ENCODE results near the gene POLR2E.
A peak's percentile ranks its signal among the peaks of the same experiment; 100 is the strongest.

The POLR2E gene

DNA sequence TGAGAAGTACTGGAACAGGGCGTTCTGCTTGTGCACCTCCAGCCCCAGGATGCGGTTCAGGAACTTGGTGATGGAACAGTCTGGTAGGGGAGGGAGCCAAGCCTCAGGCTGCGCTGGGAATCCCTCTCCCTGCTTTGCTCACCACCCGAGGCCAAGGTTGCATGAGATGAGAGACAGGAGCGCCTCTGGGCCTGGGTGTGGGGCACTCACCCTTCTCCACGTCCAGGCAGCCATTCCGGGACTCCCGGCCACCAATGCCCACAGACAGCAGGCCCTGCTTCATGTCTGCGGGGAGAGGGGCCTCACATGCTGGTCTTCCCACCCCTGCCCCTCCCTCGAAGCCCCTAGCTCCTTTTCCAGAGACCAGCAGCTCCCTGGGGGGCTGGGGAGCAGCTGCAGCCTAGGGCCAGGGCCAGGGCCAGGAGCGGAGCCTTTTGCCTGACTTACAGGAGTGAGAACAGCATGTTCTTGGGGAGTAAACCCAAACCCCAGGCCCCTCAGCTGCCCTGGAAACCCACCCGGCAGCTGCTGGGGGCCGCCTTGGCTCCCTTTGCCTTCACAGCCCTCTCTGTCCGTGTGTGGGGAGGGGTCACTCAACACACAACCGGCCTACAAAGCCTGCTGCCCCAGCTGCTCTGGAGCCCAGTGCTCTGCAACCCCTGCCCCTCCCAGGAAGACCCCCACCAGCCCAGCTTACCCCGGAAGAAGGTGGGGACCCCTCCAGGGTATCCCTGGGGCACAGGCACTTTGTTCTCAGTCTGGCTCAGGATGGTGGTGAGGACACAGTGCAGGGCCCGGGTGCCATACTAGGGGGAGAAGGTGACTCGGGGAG lies 15.8 kb upstream of the POLR2E start:
- DNase-seq (ENCODE audit: low spot score) = no peak

DNA sequence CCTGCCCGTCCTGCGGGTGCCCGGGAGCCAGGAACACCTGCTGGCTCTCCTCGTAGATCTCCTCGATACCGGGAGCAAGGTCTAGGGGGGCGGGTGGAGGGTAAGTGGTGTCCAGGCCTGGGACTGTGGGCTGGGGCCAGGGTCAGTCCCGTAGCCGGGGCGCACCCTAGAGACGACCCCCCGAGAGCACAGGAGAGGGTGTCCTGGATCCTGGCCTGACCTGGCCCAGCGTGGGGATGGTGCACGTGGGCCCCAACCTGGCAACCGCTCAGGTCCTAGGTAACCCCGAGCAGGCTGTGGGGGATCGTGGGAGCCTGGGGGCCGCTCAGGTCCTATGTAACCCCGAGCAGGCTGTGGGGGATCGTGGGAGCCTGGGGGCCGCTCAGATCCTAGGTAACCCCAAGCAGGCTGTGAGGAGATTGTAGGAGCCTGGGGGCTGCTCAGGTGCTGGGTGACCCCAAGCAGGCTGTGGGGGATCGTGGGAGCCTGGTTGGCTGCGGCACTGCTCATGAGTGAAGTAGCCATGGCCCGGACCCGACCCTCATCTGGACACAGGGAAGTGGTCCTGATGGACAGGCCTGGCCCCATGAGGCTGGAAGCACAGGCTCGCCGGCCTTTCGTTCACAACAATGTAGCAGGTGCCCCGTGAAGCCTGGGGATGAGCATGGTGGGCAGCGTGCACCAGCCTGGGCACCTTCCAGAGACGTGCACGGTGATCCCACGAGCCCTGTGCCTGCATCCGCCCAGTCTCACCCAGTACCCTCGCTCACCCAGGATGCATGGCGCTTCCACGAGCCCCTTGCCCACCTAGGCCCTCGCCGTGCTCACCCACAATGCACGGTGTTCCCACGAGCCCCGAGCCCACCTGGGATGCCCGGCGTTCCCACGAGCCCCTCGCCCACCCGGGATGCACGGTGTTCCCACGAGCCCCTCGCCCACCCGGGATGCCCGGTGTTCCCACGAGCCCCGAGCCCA lies 14.8 kb upstream of the POLR2E start:
- DNase-seq (ENCODE audit: low spot score) = no peak

DNA sequence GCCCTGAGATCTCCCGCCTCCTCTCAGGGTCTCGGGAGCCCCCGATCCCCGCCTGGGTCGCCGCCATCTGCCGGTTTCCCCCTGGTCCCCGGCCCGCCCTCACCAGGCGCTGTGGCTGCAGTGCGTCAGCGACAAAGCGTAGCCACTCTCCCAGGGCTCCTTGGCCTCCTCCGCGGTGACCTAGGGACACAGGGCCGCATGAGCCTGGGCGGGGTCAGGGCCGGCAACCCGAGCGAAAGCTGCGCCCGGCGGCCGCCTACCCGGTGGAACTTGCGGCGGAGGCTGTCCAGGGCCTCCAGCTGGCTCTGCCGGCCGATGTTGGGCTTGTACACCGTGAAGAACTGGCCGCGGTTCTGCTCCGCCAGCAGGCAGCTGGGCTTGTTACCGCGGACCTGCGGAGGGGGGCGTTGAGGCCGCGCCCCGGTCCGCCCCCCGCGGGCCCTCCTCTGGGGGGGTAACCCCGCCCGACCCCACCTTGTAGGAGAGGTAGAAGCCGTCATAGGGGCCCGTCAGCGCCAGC lies 13.9 kb upstream of the POLR2E start:
- no peak for DNase-seq (ENCODE audit: low spot score)

DNA sequence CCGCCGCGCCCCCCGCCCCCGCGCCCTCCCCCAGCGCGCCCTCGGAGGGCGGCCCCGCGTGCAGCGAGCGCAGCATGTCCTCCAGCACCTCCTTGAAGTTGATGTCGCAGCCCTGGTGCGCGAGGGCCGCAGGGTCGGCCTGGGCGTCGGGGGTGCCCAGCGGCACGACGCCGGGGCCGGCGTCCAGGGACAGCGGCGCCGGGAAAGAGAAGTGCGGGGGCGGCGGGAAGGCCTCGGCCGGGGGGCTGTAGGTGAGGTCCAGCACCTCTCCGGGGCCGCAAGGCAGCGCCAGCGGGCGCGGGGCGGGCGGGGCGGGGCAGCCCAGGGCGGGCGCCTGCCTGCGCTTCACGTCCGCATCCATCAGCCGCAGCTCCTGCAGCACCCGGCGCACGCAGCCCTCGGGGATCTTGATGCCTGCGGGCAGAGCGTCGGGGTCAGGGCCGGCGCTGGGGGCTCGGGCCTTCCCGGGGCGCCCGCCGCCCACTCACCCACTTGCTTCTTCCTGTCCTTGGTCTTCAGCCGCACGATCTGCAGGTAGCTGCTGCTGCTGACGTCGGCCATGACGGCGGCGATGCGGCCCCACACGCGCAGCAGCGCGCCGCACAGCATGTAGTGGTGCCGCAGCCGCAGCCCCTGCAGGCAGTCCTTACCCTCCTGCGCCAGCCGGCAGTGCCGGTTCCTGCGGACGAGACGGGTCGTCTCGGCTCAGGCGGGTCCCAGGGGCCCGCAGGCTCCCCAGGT lies 13.3 kb upstream of the POLR2E start:
- DNase-seq (ENCODE audit: low spot score) = no peak

DNA sequence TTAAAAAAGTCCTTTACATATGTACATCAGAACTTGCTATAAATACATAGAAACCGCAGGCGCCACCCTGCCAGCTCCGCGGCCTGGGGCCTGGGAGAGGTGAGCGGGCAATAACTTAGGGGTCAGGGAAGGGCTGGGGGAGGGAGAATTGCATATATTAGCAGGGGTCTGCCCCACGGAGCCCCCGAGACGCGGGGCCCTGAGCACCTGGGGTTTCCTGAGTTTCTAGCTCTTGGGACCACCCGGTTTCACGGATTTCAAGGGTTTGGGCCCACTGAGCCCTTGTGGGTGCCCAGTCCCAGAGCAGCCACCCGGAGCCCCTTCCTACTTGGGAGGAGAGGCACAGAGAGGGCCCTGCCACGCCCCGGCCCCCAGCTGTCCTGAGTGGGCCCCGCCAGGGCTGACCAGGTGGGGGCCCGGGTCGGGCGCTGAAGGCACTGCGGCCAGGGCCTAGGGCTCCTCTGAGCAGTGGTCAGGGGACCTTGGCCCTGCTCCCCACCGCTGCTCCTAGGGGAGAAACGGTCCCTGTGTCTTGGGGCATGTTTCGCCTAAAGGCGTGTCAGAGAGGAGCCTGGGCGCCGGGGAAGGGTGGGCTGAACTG lies 12.6 kb upstream of the POLR2E start:
- DNase-seq (ENCODE audit: low spot score) = no peak

DNA sequence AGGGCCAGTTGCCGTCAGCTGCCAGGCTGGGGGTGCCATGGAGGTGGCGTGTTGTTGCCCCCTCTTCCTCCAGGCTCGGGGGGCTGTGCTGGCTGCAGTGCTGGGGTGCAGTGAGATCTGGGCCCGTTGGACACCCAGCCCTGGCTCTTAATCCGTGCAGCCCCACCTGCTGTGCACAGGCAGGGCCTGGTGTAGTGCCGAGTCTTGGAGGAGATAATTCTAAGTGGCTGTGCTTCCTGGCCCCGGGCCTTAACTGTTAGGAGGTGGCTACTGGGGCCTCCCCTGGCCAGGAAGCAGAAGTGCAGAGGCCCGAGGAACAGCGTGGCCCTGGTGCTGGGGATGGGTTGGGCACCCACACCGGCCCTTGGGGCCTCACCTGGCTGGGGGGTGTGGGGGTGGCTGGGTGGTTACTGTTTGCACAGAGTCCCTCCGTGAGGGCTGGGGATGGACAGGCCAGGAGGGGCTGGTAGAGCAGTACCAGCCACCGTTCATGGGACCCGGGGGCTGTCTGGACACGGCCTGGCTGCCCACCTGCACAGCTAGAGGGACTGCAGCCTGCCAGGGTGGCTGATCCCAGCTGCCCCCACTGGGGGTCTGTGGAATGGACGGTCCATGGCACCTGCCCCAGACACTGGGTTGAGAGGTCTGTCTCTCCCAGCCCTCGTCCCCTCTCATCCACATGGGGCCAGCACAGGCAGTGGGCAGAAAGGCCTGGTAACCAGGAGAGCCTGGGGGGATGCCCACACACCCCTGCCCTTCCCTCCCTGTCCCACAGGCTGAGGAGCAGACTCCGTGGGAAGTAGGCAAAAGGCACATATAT lies 11.9 kb upstream of the POLR2E start:
- DNase-seq (ENCODE audit: low spot score) = no peak

DNA sequence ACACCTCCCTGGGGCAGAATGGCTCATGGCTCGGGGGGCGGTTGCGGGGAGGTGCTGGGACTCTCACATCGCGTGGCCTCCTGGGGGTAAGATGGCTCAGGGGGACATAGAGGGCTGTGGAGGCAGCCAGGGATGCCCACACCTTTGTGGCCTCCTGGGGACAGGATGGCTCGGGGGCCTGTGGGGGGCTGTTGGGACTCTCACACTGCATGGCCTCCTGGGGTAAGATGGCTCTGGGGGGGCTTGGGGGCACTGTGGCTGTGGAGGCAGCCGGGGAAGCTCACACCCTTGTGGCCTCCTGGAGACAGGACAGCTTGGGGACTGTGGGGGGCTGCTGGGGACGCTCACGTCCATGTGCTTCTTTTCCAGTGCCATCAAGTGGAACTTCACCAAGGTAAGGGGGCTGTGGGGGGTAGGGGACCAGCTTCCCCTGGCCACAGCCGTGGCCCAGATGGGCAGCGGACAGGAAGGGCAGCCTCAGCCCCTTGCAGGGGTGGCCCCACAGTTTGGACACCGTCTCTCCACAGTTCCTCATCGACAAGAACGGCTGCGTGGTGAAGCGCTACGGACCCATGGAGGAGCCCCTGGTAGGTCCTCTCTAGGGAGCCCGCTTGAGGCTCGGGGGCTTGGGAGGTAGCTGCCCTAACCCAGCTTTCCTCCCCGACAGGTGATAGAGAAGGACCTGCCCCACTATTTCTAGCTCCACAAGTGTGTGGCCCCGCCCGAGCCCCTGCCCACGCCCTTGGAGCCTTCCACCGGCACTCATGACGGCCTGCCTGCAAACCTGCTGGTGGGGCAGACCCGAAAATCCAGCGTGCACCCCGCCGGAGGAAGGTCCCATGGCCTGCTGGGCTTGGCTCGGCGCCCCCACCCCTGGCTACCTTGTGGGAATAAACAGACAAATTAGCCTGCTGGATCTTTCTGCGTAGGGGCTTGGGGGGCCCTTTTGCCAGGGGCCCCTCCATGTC lies 11.0 kb upstream of the POLR2E start:
- no peak for DNase-seq (ENCODE audit: low spot score)

DNA sequence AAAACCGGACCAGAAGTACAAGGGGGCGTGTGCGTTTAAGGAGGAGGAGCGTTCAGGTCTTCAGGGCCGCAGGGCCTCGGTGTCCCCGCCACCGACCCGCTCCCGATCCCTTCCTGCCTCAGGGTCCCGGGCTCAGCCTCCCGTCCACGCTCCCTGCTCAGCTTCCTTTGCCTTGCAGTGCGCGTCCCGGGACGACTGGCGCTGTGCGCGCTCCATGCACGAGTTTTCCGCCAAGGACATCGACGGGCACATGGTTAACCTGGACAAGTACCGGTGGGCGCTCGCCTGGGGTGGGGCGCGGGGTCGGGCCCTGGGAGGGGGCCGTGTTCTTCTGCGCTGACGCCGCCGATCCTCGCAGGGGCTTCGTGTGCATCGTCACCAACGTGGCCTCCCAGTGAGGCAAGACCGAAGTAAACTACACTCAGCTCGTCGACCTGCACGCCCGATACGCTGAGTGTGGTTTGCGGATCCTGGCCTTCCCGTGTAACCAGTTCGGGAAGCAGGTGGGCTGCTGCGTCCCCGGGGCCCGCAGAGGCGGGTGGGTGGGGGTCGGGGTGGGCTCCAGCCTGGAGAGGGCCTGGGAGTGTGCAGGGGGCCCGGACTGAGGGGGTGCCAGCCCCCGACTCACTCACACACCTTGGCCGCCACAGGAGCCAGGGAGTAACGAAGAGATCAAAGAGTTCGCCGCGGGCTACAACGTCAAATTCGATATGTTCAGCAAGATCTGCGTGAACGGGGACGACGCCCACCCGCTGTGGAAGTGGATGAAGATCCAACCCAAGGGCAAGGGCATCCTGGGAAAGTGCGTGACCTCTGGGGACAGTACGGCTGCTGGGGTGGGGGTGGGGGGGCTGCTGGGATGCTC lies 10.1 kb upstream of the POLR2E start:
- DNase-seq (ENCODE audit: low spot score) = no peak

DNA sequence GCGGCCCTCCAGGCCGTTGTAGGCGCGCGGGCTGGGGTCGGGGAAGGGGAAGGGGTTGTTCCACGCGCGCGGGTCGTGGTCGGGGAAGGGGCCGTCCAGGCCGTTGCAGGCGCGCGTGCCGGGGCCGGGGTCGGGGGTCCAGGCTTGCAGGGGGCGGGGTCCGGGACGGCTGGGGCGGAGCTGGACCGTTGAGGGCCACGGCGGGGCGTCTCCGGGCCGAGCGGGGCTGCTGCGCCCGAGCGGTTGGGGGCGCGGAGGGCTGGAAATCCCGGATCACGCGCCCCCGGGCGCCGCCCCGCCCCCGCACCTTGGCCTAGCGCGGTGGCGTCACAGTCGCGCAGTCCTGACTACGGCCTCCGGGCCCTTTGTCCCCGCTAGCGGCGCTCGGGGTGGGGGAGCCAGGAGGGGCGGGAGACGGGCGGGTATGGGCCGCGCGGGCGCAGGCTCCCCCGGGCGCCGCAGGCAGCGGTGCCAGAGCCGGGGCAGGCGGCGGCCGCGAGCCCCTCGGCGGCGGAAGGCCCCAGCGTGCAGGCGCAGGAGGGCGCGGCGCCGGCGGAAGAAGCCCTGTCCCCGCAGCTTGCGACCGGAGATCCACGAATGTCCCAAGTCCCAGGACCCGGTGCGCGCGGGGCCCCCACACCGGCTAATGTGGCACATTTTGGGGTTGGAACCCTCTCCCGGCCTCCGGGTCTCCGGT lies 9.3 kb upstream of the POLR2E start:
- peak; percentile 82 for DNase-seq (ENCODE audit: low spot score)

DNA sequence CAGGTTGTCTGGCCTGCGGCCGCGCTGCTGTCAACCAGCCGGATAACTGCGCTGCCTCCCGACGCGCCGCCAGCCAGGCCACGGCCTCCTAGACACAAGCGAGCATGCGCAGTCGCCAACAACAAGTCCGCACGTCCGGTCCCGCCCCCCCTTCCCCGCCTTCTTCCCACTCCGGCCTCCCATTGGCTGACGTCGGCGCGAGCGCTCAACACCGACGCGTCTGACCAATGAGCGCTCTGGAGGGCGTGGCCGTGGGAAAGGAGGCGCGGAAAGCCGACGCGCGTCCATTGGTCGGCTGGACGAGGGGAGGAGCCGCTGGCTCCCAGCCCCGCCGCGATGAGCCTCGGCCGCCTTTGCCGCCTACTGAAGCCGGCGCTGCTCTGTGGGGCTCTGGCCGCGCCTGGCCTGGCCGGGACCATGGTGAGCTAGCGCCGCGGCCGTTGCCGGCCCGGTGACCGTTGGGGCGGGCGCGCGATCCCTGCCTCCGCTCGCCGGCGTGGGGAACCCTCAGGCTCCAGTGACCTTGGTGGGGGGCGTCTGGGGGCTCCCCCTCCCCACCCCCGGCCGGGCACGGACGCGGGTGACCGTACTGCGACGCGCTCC lies 8.6 kb upstream of the POLR2E start, which contains the start of gene GPX4:
TSS of gene GPX4 (plus strand) at position 287 of the 603 bp plus-strand sequence. CDS start at position 337, 50 bp downstream.
- peak; percentile 99 for DNase-seq (ENCODE audit: low spot score)

DNA sequence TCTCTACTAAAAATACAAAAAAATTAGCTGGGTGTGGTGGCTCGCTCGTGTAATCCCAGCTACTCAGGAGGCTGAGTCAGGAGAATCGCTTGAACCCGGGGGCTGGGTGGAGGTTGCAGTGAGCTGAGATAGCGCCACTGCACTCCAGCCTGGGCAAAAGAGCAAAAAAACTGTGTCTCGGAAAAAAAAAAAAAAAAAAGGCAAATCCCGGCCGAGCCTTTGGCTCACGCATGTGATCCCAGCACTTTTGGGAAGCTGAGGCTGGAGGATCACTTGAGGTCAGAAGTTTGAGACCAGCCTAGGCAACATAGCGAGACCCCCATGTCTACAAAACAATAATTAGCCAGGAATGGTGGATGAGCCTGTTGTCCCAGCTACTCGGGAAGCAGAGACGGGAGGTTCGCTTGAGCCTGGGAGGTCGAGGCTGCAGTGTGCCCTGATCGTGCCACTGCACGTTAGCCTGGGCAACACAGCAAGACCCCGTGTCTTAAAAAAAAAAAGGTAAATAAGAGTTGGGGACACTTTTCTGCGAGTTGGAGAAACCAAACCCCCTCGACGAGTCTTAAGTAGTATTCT lies 8.0 kb upstream of the POLR2E start:
- no peak for DNase-seq (ENCODE audit: low spot score)

DNA sequence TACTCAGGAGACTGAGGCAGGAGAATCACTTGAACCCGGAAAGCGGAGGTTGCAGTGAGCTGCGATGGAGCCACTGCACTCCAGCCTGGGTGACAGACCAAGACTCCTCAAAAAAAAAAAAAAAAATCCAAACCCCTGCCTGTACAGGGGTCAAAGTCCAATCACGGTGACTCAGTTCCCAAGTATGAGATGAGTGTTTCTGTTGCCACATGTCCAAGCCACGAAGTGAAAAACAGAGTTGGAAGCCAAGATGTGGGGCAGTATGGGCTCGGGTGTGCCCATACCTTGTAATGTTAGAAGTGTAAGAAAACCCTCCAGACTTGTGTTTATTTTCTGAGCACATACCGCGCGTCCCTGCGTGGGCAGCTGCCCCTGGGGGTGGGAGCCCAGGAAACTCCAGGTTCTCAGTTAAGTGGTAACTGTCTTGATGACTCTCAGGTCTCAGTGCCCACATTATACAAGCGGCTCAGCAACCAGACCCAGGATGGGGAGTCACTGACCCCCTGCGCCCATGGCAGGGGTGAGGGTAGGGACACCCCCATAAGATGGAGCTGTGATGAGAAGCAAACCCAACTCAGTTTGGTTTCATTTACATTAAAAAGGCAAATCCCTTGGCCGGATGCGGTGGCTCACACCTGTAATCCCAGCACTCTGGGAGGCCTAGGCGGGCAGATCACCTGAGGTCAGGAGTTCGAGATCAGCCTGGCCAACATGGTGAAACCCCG lies 7.4 kb upstream of the POLR2E start:
- no peak for DNase-seq (ENCODE audit: low spot score)

DNA sequence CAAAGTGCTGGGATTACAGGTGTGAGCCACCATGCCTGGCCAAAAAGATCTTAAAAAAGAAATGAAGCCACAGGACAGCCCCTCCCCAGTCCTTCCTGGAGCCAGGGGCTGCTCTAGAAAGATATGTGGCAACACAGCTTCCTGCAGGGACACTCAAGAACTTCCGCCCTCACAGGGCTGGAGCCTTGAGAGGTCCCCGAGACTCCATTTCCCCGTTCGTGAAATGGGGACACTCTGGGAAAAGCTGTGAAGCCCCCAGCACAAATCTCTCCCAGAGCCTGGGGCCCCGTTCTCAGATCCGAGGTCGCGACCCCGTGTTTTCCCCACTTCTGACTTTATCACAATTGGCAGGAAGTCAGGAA lies 6.1 kb upstream of the POLR2E start:
- DNase-seq (ENCODE audit: low spot score) = no peak

DNA sequence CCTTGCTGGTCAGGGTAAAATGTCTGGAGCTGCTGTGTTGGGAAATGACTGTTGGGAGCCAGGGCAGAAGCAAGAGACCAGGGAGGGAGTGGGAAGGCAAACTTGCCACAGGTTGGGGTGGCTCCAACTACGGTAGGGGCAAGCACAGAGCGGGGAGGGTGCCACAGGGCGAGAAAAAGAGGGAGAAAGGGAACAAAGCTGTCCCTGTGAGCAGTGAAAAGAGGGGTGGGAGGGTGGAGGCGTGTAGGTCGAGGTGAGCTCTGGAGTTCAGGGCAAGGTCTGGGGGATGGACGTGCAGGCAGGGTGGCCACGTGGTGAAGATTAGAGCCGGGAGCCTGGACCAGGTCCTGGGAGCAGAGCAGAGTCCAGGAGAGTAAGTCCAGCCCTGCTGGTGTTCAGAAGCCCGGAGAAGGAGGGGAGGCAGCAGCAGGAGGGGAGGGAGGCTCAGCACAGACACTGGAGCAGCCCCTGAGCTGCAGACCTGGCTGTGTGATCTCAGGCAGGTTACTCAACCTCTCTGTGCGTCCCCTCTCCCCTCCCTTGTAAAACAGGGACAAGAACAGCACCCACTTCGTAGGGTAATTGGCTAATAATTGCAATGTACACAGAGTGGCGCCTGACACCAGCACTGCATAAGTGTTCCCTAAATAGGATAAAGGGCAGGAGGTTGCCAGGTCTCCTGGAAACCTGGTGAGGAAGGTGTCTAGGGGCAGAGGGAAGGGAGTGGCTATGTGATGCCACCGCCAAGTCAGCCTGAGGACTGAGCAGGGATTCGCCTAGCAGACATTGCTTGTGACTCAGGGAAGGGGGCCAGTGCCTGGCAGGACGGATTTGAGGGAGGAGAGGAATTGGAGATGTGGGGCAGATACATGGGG lies 3.2 kb upstream of the POLR2E start:
- DNase-seq (ENCODE audit: low spot score) = no peak

DNA sequence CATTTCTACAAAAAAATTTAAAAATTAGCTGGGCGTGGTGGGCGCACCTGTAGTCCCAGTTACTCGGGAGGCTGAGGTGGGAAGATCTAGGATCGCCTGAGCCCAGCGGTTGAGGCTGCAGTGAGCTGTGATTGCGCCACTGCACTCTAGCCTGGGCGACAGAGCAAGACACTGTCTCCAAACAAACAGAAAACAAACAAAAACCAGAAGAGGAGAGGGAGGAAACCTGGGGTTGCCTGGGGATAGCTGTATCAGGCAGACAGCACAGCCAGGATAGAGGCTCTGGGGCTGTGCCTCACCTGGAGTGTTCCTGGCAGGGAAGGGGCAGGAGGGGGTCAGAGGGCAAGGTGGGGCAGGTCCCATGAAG lies 2.6 kb upstream of the POLR2E start:
- no peak for DNase-seq (ENCODE audit: low spot score)

DNA sequence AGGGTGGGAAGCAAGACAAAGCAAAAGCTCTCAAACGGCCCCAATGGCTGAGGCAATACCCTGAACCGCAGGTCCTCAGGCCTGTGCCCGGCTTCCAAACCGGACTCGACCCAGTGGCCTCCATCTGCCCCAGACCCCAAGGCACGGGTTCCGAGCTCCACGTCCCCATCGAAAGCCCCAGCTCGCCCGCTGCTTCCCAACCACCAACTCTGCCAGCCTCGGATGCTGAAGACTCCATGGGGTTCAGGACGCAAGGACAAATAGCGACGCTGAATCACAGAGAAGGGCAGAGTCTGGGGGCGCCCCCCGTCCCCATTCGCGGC lies 559 bp downstream of the POLR2E start:
- no peak for DNase-seq (ENCODE audit: low spot score)

All from NAMALWA (cell line).